GM12875 (cell line): Measurements from ENCODE around the gene UST.
A peak's percentile ranks its signal among the peaks of the same experiment; 100 is the strongest.
"Not testable (repeated sequence)": the region's sequence is repeated elsewhere in the genome, so short reads cannot be mapped to it uniquely, and the experiment has no call there.

Experiments used
- H3K4me3 ChIP-seq: one replicate; pipeline ENCODE4 v1.5.1; 2011; ENCODE audit warnings: low read depth, low read length, control low read depth
- TF ChIP-seq, protein P1 (sequence below): IDR thresholded peaks from 2 replicates; pipeline ENCODE4 v1.5.1; 2011; ENCODE audit warnings: low read depth, mild to moderate bottlenecking, control low read depth, inconsistent platforms, low read length, moderate library complexity, borderline replicate concordance; ENCODE audit not compliant: insufficient read depth

The UST gene

GRCh38 chr6:148947621-148948444, 201.0 kb downstream of the UST start:
- TF ChIP-seq, protein P1, sequence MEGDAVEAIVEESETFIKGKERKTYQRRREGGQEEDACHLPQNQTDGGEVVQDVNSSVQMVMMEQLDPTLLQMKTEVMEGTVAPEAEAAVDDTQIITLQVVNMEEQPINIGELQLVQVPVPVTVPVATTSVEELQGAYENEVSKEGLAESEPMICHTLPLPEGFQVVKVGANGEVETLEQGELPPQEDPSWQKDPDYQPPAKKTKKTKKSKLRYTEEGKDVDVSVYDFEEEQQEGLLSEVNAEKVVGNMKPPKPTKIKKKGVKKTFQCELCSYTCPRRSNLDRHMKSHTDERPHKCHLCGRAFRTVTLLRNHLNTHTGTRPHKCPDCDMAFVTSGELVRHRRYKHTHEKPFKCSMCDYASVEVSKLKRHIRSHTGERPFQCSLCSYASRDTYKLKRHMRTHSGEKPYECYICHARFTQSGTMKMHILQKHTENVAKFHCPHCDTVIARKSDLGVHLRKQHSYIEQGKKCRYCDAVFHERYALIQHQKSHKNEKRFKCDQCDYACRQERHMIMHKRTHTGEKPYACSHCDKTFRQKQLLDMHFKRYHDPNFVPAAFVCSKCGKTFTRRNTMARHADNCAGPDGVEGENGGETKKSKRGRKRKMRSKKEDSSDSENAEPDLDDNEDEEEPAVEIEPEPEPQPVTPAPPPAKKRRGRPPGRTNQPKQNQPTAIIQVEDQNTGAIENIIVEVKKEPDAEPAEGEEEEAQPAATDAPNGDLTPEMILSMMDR, result peak; percentile 76
- no peak overlapping the region for H3K4me3 ChIP-seq

DNA sequence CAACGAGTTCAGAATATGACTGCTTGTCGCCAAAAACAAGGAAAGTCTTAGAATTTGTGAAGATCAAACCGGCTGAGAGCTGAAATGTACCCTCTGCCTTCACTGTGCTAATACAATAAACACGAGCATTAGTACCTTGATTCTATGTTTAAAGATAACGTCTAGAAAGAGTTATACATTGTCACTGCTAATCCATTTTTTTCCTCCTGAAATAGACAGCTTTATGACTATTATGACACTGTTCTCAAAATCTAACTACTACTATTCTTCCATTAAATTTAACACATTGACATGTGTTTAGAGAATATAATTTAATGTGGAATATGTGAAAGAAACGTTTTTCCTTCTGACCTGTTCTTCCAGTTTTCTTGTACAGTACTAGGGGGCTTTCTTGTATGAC, 204.8 kb downstream of the UST start:
- TF ChIP-seq, protein P1, result no peak
- no peak overlapping the region for H3K4me3 ChIP-seq

- no peak overlapping the region for H3K4me3 ChIP-seq
- TF ChIP-seq, protein P1, result no peak
Observed at GRCh38 chr6:148952147-148953035, 205.6 kb downstream of the UST start.

- H3K4me3 ChIP-seq, result no peak overlapping the region
- TF ChIP-seq, protein P1, result no peak
Observed at GRCh38 chr6:148954461-148954860, 207.6 kb downstream of the UST start.

- H3K4me3 ChIP-seq, result no peak overlapping the region
- TF ChIP-seq, protein P1, result no peak
Observed at GRCh38 chr6:148954934-148955333, 208.1 kb downstream of the UST start.

- H3K4me3 ChIP-seq, result no peak overlapping the region
- TF ChIP-seq, protein P1, result no peak
Observed at GRCh38 chr6:148955441-148955840, 208.6 kb downstream of the UST start.

GRCh38 chr6:148956163-148956562, 209.3 kb downstream of the UST start:
- not testable (repeated sequence) for H3K4me3 ChIP-seq
